Cardiac muscle cell (in vitro differentiated cells and primary cell): ENCODE data around the gene KDM4C. TPM values are rescaled to one million over a fixed set of nuclear protein-coding genes. Genes with fewer than 3 reads are reported as not detected.

ENCODE experiments used
- DNase-seq, 2 donors: peaks; one replicate each; pipeline versions ENCODE4 v3.0.0 to v3.0.0-alpha.2; 2010 to 2017; ENCODE audit warnings: low read depth in 1 of 2, low spot score in 1 of 2
- H3K27ac ChIP-seq: fragments of 200-600 bp; sonication (generic); 2 replicates; pipeline ENCODE4 v1.5.1; 2016
- H3K27me3 ChIP-seq: fragments of 200-600 bp; sonication (generic); 2 replicates; pipeline ENCODE4 v1.6.0; 2016; ENCODE audit warnings: control low read depth
- H3K36me3 ChIP-seq: fragments of 200-600 bp; sonication (generic); 2 replicates; pipeline ENCODE4 v1.5.1; 2016; ENCODE audit warnings: control low read depth
- H3K4me1 ChIP-seq: fragments of 200-600 bp; sonication (generic); 2 replicates; pipeline ENCODE4 v1.8.1; 2017; ENCODE audit warnings: low read depth, mild to moderate bottlenecking, mixed run types
- H3K4me3 ChIP-seq: fragments of 200-600 bp; sonication (generic); 2 replicates; pipeline ENCODE4 v1.5.1; 2016; ENCODE audit warnings: mild to moderate bottlenecking
- H3K9me3 ChIP-seq: fragments of 200-600 bp; sonication (generic); 2 replicates; pipeline ENCODE4 v1.5.1; 2017; ENCODE audit warnings: low read depth, mild to moderate bottlenecking, control low read depth
- CTCF ChIP-seq: IDR thresholded peaks from 2 replicates; pipeline ENCODE4 v1.5.1; 2012; ENCODE audit warnings: low read depth, mild to moderate bottlenecking, low read length
- polyA plus RNA-seq: library from polyadenylated mRNA; unstranded; fragments of >200 nt; fragmentation: Nextera tagmentation; extraction: Ambion mirVana; gene quantifications from 2 replicates; pipeline ENCODE4 v1.2.1, GENCODE V29; 2016
- total RNA-seq: library from RNA; depleted of rRNA; stranded (reverse); fragments of >200 nt; gene quantifications from 2 replicates; pipeline ENCODE4 v1.2.3, GENCODE V29; 2016

KDM4C gene
- total and polyA plus RNA-seq, 2 experiments from 2014 or later: 15.1 to 32.0 TPM

- TF ChIP-seq CTCF: no peak
- Histone ChIP-seq H3K27me3 (no peaks in the 10 kb centered on the region), H3K4me3 (no peak overlapping the region), H3K27ac (no peak overlapping the region), H3K36me3 (no peaks in the 10 kb centered on the region), H3K9me3 (no peaks in the 10 kb centered on the region), H3K4me1 (peaks cover 12% of the 10 kb centered on the region)
- no peak for DNase-seq
Measured at GRCh38 chr9:7094576-7094975, 336.8 kb downstream of the KDM4C start.

DNA sequence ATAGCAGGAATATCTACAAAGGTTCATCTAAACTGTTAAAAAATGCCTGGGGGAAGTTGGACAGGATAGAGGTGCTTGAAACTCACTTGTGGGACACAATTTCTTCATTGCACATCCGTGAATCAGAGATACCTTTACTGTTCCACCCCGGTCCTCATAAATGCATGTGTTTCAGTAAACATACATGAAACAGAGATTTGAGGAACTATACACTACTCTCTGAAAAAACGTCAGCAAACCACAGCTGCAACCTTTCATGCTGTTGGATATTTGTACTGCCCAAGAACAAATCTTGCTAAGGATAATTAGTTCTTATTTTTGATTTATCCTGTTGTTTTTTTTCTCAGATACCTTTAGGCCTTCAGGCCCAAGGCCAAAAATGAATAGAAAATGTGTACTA is 337.3 kb downstream of the KDM4C start:
- Histone ChIP-seq H3K9me3 (no peaks in the 10 kb centered on the region), H3K36me3 (no peaks in the 10 kb centered on the region), H3K4me1 (peaks cover 12% of the 10 kb centered on the region), H3K27ac (no peak overlapping the region), H3K4me3 (no peak overlapping the region), H3K27me3 (no peaks in the 10 kb centered on the region)
- DNase-seq: no peak
- TF ChIP-seq CTCF: no peak

DNA sequence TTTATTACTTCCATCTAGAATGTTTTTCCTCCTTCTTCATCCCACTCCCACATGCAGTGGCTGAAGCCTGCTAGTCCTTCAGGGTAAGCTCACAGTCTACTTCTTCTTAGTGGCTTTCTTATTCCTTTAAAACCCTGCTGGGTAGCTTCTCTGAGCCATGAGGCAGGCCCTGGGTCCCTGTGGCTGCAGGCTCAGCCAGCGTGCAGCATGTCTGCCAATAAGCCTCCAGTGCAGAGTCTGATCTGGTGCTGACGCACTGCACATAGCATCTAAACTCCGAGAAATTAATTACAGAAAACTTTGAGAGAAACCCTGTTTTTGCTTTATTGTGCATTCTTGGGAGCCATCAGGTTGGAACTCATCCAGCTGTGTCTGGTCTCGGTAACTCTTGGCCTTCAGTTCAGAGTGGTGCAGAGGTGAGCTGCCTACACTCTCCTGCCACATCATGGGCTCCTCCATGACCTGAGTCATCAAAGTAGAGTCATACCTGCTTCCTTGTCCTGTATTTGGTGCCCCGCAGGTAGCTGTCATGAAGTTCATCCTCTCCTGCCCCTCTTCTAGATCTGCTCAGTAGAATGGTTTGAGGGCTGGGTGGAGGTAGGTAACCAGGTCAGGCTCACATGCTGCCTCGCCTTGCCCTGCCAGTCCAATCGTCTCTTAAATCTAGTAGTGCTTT is 339.4 kb downstream of the KDM4C start:
- no peaks in the 10 kb centered on the region for H3K36me3 ChIP-seq
- no peak for TF ChIP-seq CTCF
- H3K4me1 ChIP-seq: peaks cover 12% of the 10 kb centered on the region
- no peak overlapping the region for H3K4me3 ChIP-seq
- DNase-seq: no peak
- no peaks in the 10 kb centered on the region for H3K9me3 ChIP-seq
- no peak overlapping the region for H3K27ac ChIP-seq
- H3K27me3 ChIP-seq: no peaks in the 10 kb centered on the region

DNA sequence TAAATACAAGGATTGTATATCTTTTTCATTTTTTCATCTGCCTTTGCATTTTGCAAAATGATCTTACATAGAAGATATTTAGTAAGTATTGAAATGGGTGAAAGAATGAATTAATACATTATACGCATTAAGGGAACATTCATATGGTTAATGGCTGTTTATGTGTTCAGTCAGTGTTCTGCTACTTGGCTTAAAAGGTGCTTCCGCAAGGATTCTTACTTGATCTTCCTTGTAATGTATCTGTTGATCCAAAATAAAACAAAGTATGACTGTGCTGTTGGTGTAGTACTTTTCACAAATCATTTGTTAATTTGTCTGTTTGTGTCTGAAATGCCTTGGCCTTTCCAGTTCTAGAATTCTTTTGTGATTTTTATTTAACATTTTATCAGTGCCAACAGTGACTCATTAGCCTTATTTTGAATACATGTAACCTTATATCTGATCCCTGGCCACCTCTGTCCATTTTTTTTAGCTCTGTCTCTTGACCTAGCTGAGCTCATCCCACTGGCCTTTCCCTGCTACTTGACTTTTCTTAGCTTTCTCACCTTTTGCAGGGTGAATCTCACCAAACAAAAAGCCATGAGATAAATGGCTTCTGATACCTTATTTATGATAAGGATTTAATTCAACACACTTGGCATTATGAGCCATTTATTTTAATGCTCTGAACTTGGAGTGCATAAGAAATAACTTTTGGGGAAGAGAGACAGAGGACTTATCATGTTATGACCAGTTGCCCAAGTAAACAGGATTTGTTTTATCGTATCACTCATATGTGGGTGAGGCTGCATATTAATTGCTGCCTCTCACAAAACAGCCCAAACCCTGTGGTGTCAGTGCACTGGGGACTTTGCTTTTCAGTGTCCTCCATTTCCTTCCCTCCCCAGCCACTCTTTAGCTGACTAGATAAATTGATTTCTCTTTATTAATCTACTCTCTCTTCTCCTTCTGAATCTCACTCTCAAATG is 340.3 kb downstream of the KDM4C start:
- H3K4me3 ChIP-seq: no peak overlapping the region
- H3K36me3 ChIP-seq: no peaks in the 10 kb centered on the region
- no peak for TF ChIP-seq CTCF
- H3K27me3 ChIP-seq: no peaks in the 10 kb centered on the region
- peaks cover 16% of the 10 kb centered on the region for H3K4me1 ChIP-seq
- H3K27ac ChIP-seq: no peak overlapping the region
- DNase-seq: peak in 1 of 2 donors; percentile 10
- H3K9me3 ChIP-seq: no peaks in the 10 kb centered on the region

DNA sequence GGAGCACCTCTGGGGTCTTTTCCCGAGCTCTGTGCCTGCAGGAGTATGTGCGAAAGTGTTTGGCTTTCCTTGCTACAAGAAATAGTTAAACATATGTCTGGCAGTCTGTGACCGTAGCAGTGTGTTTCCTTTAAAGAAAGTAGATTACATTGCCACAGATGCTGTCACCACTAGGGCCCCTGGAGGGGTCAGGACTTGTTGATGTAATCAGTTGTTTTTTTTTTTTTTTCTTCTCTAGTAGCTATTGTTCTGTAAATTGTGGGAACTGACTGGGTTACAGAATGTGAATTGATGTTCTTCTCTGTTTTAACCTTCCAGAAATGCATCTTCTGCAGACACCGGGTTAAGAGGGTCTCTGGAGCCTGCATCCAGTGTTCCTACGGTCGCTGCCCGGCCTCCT is 345.6 kb downstream of the KDM4C start:
- Histone ChIP-seq H3K27ac (peak overlapping the region; percentile 41), H3K4me1 (peaks cover 21% of the 10 kb centered on the region), H3K9me3 (no peaks in the 10 kb centered on the region), H3K4me3 (no peak overlapping the region), H3K36me3 (no peaks in the 10 kb centered on the region), H3K27me3 (no peaks in the 10 kb centered on the region)
- DNase-seq: peak; percentile 17 to 47
- no peak for TF ChIP-seq CTCF
